PC-9 (cell line): ENCODE results near the gene TERT. TPM values are rescaled to one million over a fixed set of nuclear protein-coding genes. Genes with fewer than 3 reads are reported as not detected.
"Not testable (repeated sequence)": the region's sequence is repeated elsewhere in the genome, so short reads cannot be mapped to it uniquely, and the experiment has no call there.

Source experiments
- BruUV-seq: library from RNA; stranded (reverse); fragments of 400-500 nt; replicated peaks from 2 replicates; lab custom pipeline; 2021; lab: Mats Ljungman, UMichigan
- CTCF ChIA-PET: fragments of 300-600 bp; sonication (Branson Sonifier 250); formaldehyde crosslinking; loops from one replicate; lab custom pipeline; 2022; ENCODE audit warnings: antibody characterized with exemption; lab: Charles Lee
- POLR2A ChIA-PET: fragments of 300-600 bp; sonication (Branson Sonifier 250); formaldehyde crosslinking; loops from one replicate; lab custom pipeline; 2022; ENCODE audit warnings: antibody characterized with exemption; ENCODE audit not compliant: unreplicated experiment; lab: Charles Lee
- DNase-seq, 2 experiments: peaks; one replicate each; pipeline versions ENCODE4 v3.0.0 to v3.0.0-alpha.2; 2015 to 2022; ENCODE audit warnings: mixed read lengths in 1 of 2
- H2AFZ ChIP-seq: fragments of 200-600 bp; sonication (generic); 2 replicates; pipeline ENCODE4 v1.8.1; 2017; ENCODE audit warnings: antibody characterized with exemption
- H3F3A ChIP-seq: fragments of 200-600 bp; sonication (generic); 2 replicates; pipeline ENCODE4 v1.8.1; 2017; ENCODE audit warnings: antibody characterized with exemption, mild to moderate bottlenecking, low read depth; ENCODE audit not compliant: insufficient read depth
- H3K27ac ChIP-seq: fragments of 200-600 bp; sonication (generic); 2 replicates; pipeline ENCODE4 v1.6.1; 2016; ENCODE audit warnings: mixed run types
- H3K27me3 ChIP-seq: fragments of 200-600 bp; sonication (generic); 2 replicates; pipeline ENCODE4 v1.6.1; 2016; ENCODE audit warnings: low read depth, mixed run types; ENCODE audit not compliant: insufficient read depth
- H3K36me3 ChIP-seq: fragments of 200-600 bp; sonication (generic); 2 replicates; pipeline ENCODE4 v1.6.1; 2016; ENCODE audit warnings: low read depth, mixed run types
- H3K4me1 ChIP-seq: fragments of 200-600 bp; sonication (generic); replicated peaks from 2 replicates; pipeline ENCODE4 v1.6.1; 2016; ENCODE audit warnings: mixed run types; ENCODE audit not compliant: insufficient read depth
- H3K4me2 ChIP-seq: fragments of 200-600 bp; sonication (generic); 2 replicates; pipeline ENCODE4 v1.6.1; 2017; ENCODE audit warnings: mixed run types
- H3K4me3 ChIP-seq: fragments of 200-600 bp; sonication (generic); 2 replicates; pipeline ENCODE4 v1.6.1; 2016; ENCODE audit warnings: mixed run types
- H3K79me2 ChIP-seq: fragments of 200-600 bp; sonication (generic); 2 replicates; pipeline ENCODE4 v1.6.1; 2017; ENCODE audit warnings: low read depth, mixed run types
- H3K9me2 ChIP-seq: fragments of 200-600 bp; sonication (generic); 2 replicates; pipeline ENCODE4 v1.8.1; 2017; ENCODE audit warnings: mild to moderate bottlenecking; ENCODE audit not compliant: insufficient read depth
- H3K9me3 ChIP-seq: fragments of 200-600 bp; sonication (generic); 2 replicates; pipeline ENCODE4 v1.8.1; 2016; ENCODE audit warnings: low read depth; ENCODE audit not compliant: insufficient read depth
- H4K20me1 ChIP-seq: fragments of 200-600 bp; sonication (generic); 2 replicates; pipeline ENCODE4 v1.8.1; 2017; ENCODE audit not compliant: insufficient read depth
- EZH2 ChIP-seq: fragments of 200-600 bp; sonication (generic); IDR thresholded peaks from 2 replicates; pipeline ENCODE4 v1.8.0; 2017; ENCODE audit warnings: antibody characterized with exemption, low read depth
- intact Hi-C: fragments of 100-400 bp; cut with micrococcal nuclease; formaldehyde crosslinking; loops from one replicate; pipeline ENCODE4 v1.10.0; 2022; ENCODE audit not compliant: unreplicated experiment
- total RNA-seq: library from RNA; stranded (reverse); gene quantifications from 2 replicates; pipeline ENCODE4 v1.2.3, GENCODE V29; 2021
- TF ChIP-seq, protein P1 (sequence below): fragments of 200-600 bp; sonication (generic); conservative IDR thresholded peaks from 2 replicates; pipeline ENCODE4 v1.6.1; 2017; ENCODE audit warnings: mixed run types, antibody characterized with exemption, mild to moderate bottlenecking, moderate library complexity

The TERT gene
- total RNA-seq, 1 experiment from 2014 or later: 0.74 TPM

GRCh38 chr5:1334831-1335539 lies 40.1 kb upstream of the TERT start:
- Histone ChIP-seq H2AFZ (no peak overlapping the region), H3K27ac (no peak overlapping the region), H3K4me2 (no peak overlapping the region), H3K27me3 (no peaks in the 10 kb centered on the region), H3K4me1 (no peaks in the 10 kb centered on the region), H3K9me3 (no peaks in the 10 kb centered on the region), H3K9me2 (no peaks in the 10 kb centered on the region), H3K4me3 (no peak overlapping the region), H3F3A (peaks cover 21% of the 10 kb centered on the region; the same call in 1 of the 2 replicates), H3K79me2 (no peaks in the 10 kb centered on the region), H4K20me1 (peaks cover 68% of the 10 kb centered on the region), H3K36me3 (peaks cover 30% of the 10 kb centered on the region)
- POLR2A ChIA-PET: no interaction called here
- no TSS peak for BruUV-seq
- CTCF ChIA-PET: no interaction called here
- intact Hi-C loops: no loop called here
- TF ChIP-seq, protein P1, sequence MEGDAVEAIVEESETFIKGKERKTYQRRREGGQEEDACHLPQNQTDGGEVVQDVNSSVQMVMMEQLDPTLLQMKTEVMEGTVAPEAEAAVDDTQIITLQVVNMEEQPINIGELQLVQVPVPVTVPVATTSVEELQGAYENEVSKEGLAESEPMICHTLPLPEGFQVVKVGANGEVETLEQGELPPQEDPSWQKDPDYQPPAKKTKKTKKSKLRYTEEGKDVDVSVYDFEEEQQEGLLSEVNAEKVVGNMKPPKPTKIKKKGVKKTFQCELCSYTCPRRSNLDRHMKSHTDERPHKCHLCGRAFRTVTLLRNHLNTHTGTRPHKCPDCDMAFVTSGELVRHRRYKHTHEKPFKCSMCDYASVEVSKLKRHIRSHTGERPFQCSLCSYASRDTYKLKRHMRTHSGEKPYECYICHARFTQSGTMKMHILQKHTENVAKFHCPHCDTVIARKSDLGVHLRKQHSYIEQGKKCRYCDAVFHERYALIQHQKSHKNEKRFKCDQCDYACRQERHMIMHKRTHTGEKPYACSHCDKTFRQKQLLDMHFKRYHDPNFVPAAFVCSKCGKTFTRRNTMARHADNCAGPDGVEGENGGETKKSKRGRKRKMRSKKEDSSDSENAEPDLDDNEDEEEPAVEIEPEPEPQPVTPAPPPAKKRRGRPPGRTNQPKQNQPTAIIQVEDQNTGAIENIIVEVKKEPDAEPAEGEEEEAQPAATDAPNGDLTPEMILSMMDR: no peak
- no peak for TF ChIP-seq EZH2
- no peak for DNase-seq

DNA sequence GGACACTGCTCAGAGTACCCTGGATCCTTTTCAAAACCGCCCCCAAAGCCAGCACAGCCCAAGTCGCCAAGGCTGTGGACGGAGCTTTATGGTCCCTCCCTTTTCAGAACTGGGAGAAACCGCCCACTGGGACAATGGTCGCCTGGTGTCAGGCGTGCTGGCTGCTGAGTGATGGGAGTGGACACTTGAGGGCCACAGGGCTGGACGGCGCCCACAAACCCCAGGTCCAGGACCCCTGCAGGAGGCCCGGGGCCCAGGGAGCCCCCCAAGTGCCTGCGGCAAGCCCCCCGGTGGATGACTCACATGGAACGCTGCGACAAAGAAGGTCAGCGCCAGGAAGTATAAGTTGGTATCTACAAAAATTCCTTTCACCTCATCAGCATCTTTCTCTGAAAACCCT lies 39.1 kb upstream of the TERT start:
- Histone ChIP-seq H4K20me1 (peaks cover 69% of the 10 kb centered on the region), H3K4me2 (no peak overlapping the region), H3K79me2 (no peaks in the 10 kb centered on the region), H3K27ac (no peak overlapping the region), H2AFZ (no peak overlapping the region), H3K36me3 (peaks cover 30% of the 10 kb centered on the region), H3K27me3 (no peaks in the 10 kb centered on the region), H3K9me2 (no peaks in the 10 kb centered on the region), H3K9me3 (no peaks in the 10 kb centered on the region), H3K4me3 (no peak overlapping the region), H3K4me1 (peaks cover 2% of the 10 kb centered on the region), H3F3A (peaks cover 24% of the 10 kb centered on the region)
- no peak for DNase-seq
- ChIA-PET CTCF (interaction anchor here (0.6 kb wide), 1 partner anchor 155 kb away, joined by 3 read pairs; no protein-coding TSS in a partner anchor), POLR2A (no interaction called here)
- intact Hi-C loops: no loop called here
- no peak for TF ChIP-seq EZH2
- TF ChIP-seq, protein P1: no peak
- BruUV-seq: no TSS peak

- H3K9me3 ChIP-seq, CTCF ChIA-PET, H3K27me3 ChIP-seq, H3K9me2 ChIP-seq, H3K79me2 ChIP-seq, DNase-seq, POLR2A ChIA-PET, H3K4me3 ChIP-seq, BruUV-seq, H3K4me1 ChIP-seq, intact Hi-C loops, H3K27ac ChIP-seq, H3K4me2 ChIP-seq, H2AFZ ChIP-seq: not testable (repeated sequence)
- peaks cover 70% of the 10 kb centered on the region for H4K20me1 ChIP-seq
- peaks cover 25% of the 10 kb centered on the region for H3K36me3 ChIP-seq
- H3F3A ChIP-seq: peaks cover 31% of the 10 kb centered on the region
Measured at GRCh38 chr5:1333286-1333685, 38.4 kb upstream of the TERT start.
